ENCODE measurements around the gene BTN3A1. TPM values are rescaled to one million over a fixed set of nuclear protein-coding genes. Genes with fewer than 3 reads are reported as not detected.
A peak's percentile ranks its signal among the peaks of the same experiment; 100 is the strongest.

BTN3A1 gene
- total RNA-seq, 1 donor = 39.3 TPM

GRCh38 chr6:26421259-26422144 lies 19.4 kb downstream of the BTN3A1 start:
- peak overlapping the region; percentile 94 for H3K4me3 ChIP-seq (ENCODE audit: low read depth, low read length)
- peak; percentile 94 for DNase-seq (ENCODE audit: low read depth)
- no peak for TF ChIP-seq CTCF (IDR thresholded peaks at IDR 0.05; ENCODE audit: insufficient read depth, low read depth, low read length)

GRCh38 chr6:26422329-26422728 lies 20.3 kb downstream of the BTN3A1 start:
- TF ChIP-seq CTCF (IDR thresholded peaks at IDR 0.05; ENCODE audit: insufficient read depth, low read depth, low read length) = no peak
- no peak for DNase-seq (ENCODE audit: low read depth)
- peak overlapping the region; percentile 94 for H3K4me3 ChIP-seq (ENCODE audit: low read depth, low read length)

GRCh38 chr6:26426691-26427450 lies 24.8 kb downstream of the BTN3A1 start:
- H3K4me3 ChIP-seq (ENCODE audit: low read depth, low read length) = no peak overlapping the region
- DNase-seq (ENCODE audit: low read depth) = no peak
- TF ChIP-seq CTCF (IDR thresholded peaks at IDR 0.05; ENCODE audit: insufficient read depth, low read depth, low read length) = no peak

- no peak overlapping the region for H3K4me3 ChIP-seq (ENCODE audit: low read depth, low read length)
- no peak for TF ChIP-seq CTCF (IDR thresholded peaks at IDR 0.05; ENCODE audit: insufficient read depth, low read depth, low read length)
- no peak for DNase-seq (ENCODE audit: low read depth)
Observed at GRCh38 chr6:26427451-26427809, 25.4 kb downstream of the BTN3A1 start.

GRCh38 chr6:26428206-26428605 lies 26.1 kb downstream of the BTN3A1 start:
- no peak for DNase-seq (ENCODE audit: low read depth)
- TF ChIP-seq CTCF (IDR thresholded peaks at IDR 0.05; ENCODE audit: insufficient read depth, low read depth, low read length) = no peak
- H3K4me3 ChIP-seq (ENCODE audit: low read depth, low read length) = no peak overlapping the region

GRCh38 chr6:26430787-26431186 lies 28.7 kb downstream of the BTN3A1 start:
- H3K4me3 ChIP-seq (ENCODE audit: low read depth, low read length) = no peak overlapping the region
- no peak for DNase-seq (ENCODE audit: low read depth)
- TF ChIP-seq CTCF (IDR thresholded peaks at IDR 0.05; ENCODE audit: insufficient read depth, low read depth, low read length) = no peak

Data from fibroblast of villous mesenchyme (primary cell).